NCI-H1694 (cell line): ENCODE measurements around the gene MBOAT2.
"Not testable (repeated sequence)": the region's sequence is repeated elsewhere in the genome, so short reads cannot be mapped to it uniquely, and the experiment has no call there.

Source experiments
- DNase-seq: peaks from one replicate; lab custom pipeline; 2025; lab: John Stamatoyannopoulos, UW

The MBOAT2 gene

GRCh38 chr2:9003616-9004337, at the start of gene MBOAT2:
TSS of gene MBOAT2 (minus strand) at chr2:9003684. CDS start at chr2:9003614, 70 bp downstream.
- DNase-seq, result peak; percentile 89

GRCh38 chr2:9052821-9053533, 49.5 kb upstream of the MBOAT2 start:
- no peak for DNase-seq

GRCh38 chr2:9051451-9051850, 48.0 kb upstream of the MBOAT2 start:
- not testable (repeated sequence) for DNase-seq

- no peak for DNase-seq
Measured at GRCh38 chr2:9050122-9050809, 46.8 kb upstream of the MBOAT2 start.

GRCh38 chr2:9045595-9045994, 42.1 kb upstream of the MBOAT2 start:
- no peak for DNase-seq

GRCh38 chr2:9043491-9043890, 40.0 kb upstream of the MBOAT2 start:
- DNase-seq, result not testable (repeated sequence)

GRCh38 chr2:9037166-9037565, 33.7 kb upstream of the MBOAT2 start:
- DNase-seq, result no peak

GRCh38 chr2:9033385-9034168, 30.1 kb upstream of the MBOAT2 start:
- DNase-seq, result peak; percentile 87

- DNase-seq, result peak; percentile 74
Measured at GRCh38 chr2:9032536-9033255, 29.2 kb upstream of the MBOAT2 start.

- DNase-seq, result no peak
Measured at GRCh38 chr2:9032121-9032520, 28.6 kb upstream of the MBOAT2 start.

GRCh38 chr2:9031246-9031645, 27.8 kb upstream of the MBOAT2 start:
- DNase-seq, result no peak

- DNase-seq, result no peak
Measured at GRCh38 chr2:9030841-9031240, 27.4 kb upstream of the MBOAT2 start.

GRCh38 chr2:9030190-9030589, 26.7 kb upstream of the MBOAT2 start:
- no peak for DNase-seq

GRCh38 chr2:9029721-9030120, 26.2 kb upstream of the MBOAT2 start:
- DNase-seq, result no peak

GRCh38 chr2:9027884-9028283, 24.4 kb upstream of the MBOAT2 start:
- no peak for DNase-seq

GRCh38 chr2:9025746-9026145, 22.3 kb upstream of the MBOAT2 start:
- no peak for DNase-seq

GRCh38 chr2:9024575-9024974, 21.1 kb upstream of the MBOAT2 start:
- DNase-seq, result no peak

- no peak for DNase-seq
Measured at GRCh38 chr2:9021563-9022211, 18.2 kb upstream of the MBOAT2 start.

- no peak for DNase-seq
Measured at GRCh38 chr2:9020267-9020666, 16.8 kb upstream of the MBOAT2 start.

- DNase-seq, result no peak
Measured at GRCh38 chr2:9018534-9018933, 15.1 kb upstream of the MBOAT2 start.

- DNase-seq, result no peak
Measured at GRCh38 chr2:9018109-9018508, 14.6 kb upstream of the MBOAT2 start.
